ENCODE data around the gene LMNA. TPM values are rescaled to one million over a fixed set of nuclear protein-coding genes. Genes with fewer than 3 reads are reported as not detected.

LMNA gene
- total and polyA plus RNA-seq, 4 donors = 60.4 to 160 (median 97.2) TPM

- TF ChIP-seq REST (IDR thresholded peaks at IDR 0.05) (no peak), RAD21 (IDR thresholded peaks at IDR 0.05) (no peak), ATF3 (IDR thresholded peaks at IDR 0.05) (no peak), SP1 (IDR thresholded peaks at IDR 0.05) (no peak), FOXA1 (IDR thresholded peaks at IDR 0.05) (no peak), JUND (IDR thresholded peaks at IDR 0.05) (no peak), TAF1 (conservative IDR thresholded peaks at IDR 0.05) (no peak), HNF4G (IDR thresholded peaks at IDR 0.05) (no peak)
Observed at GRCh38 chr1:156163712-156164111, 49.2 kb downstream of the LMNA start (continued).

GRCh38 chr1:156164125-156164831 lies 49.8 kb downstream of the LMNA start:
- Histone ChIP-seq H3K9ac (ENCODE audit: low read depth in 1 of 2, low read length in 2 of 2) (no peak overlapping the region), H3K4me3 (ENCODE audit: low read depth in 1 of 3, low read length in 3 of 3) (no peak overlapping the region), H3K4me1 (ENCODE audit: control insufficient read depth in 4 of 4, insufficient read depth in 4 of 4, low read length in 3 of 4) (no peaks in the 10 kb centered on the region), H3K9me3 (ENCODE audit: control insufficient read depth in 4 of 4, low read length in 3 of 4) (no peaks in the 10 kb centered on the region), H3K27me3 (ENCODE audit: control insufficient read depth in 4 of 4, insufficient read depth in 4 of 4, low read length in 3 of 4) (no peaks in the 10 kb centered on the region), H3K27ac (ENCODE audit: low read depth in 1 of 2, low read length in 2 of 2) (no peak overlapping the region), H3K36me3 (ENCODE audit: control insufficient read depth in 4 of 4, insufficient read depth in 3 of 4, low read depth in 1 of 4, low read length in 3 of 4) (no peaks in the 10 kb centered on the region)
- no peak for DNase-seq (ENCODE audit: low spot score)
- 84% methylated on average over 6 of the region's 6 CpGs for WGBS
- TF ChIP-seq SP1 (IDR thresholded peaks at IDR 0.05) = no peak
- TF ChIP-seq MAX (IDR thresholded peaks at IDR 0.05) = no peak
- TF ChIP-seq HNF4A (conservative IDR thresholded peaks at IDR 0.05) = no peak

- no peaks in the 10 kb centered on the region for H3K4me1 ChIP-seq (ENCODE audit: control insufficient read depth in 4 of 4, insufficient read depth in 4 of 4, low read length in 3 of 4)
- no peaks in the 10 kb centered on the region for H3K27me3 ChIP-seq (ENCODE audit: control insufficient read depth in 4 of 4, insufficient read depth in 4 of 4, low read length in 3 of 4)
- H3K36me3 ChIP-seq (ENCODE audit: control insufficient read depth in 4 of 4, insufficient read depth in 3 of 4, low read depth in 1 of 4, low read length in 3 of 4) = no peaks in the 10 kb centered on the region
- no peak overlapping the region for H3K4me3 ChIP-seq (ENCODE audit: low read depth in 1 of 3, low read length in 3 of 3)
- TF ChIP-seq ATF3 (IDR thresholded peaks at IDR 0.05) (no peak), HNF4A (conservative IDR thresholded peaks at IDR 0.05) (no peak), GABPA (IDR thresholded peaks at IDR 0.05 in 1 of 2, conservative IDR thresholded peaks at IDR 0.05 in 1 of 2) (no peak), HNF4G (IDR thresholded peaks at IDR 0.05) (no peak), EGR1 (IDR thresholded peaks at IDR 0.05; ENCODE audit: low read depth in 2 of 2) (no peak), RXRA (IDR thresholded peaks at IDR 0.05) (no peak), TAF1 (conservative IDR thresholded peaks at IDR 0.05) (no peak), YY1 (IDR thresholded peaks at IDR 0.05) (no peak), REST (IDR thresholded peaks at IDR 0.05) (no peak), JUND (IDR thresholded peaks at IDR 0.05) (no peak), NR2F2 (IDR thresholded peaks at IDR 0.05) (no peak), FOXA2 (IDR thresholded peaks at IDR 0.05) (no peak), MAX (IDR thresholded peaks at IDR 0.05) (no peak), FOXA1 (IDR thresholded peaks at IDR 0.05) (no peak), SP1 (IDR thresholded peaks at IDR 0.05) (no peak)
- TF ChIP-seq, protein P1, sequence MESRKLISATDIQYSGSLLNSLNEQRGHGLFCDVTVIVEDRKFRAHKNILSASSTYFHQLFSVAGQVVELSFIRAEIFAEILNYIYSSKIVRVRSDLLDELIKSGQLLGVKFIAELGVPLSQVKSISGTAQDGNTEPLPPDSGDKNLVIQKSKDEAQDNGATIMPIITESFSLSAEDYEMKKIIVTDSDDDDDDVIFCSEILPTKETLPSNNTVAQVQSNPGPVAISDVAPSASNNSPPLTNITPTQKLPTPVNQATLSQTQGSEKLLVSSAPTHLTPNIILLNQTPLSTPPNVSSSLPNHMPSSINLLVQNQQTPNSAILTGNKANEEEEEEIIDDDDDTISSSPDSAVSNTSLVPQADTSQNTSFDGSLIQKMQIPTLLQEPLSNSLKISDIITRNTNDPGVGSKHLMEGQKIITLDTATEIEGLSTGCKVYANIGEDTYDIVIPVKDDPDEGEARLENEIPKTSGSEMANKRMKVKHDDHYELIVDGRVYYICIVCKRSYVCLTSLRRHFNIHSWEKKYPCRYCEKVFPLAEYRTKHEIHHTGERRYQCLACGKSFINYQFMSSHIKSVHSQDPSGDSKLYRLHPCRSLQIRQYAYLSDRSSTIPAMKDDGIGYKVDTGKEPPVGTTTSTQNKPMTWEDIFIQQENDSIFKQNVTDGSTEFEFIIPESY (IDR thresholded peaks at IDR 0.05) = no peak
- H3K9ac ChIP-seq (ENCODE audit: low read depth in 1 of 2, low read length in 2 of 2) = no peak overlapping the region
- no peaks in the 10 kb centered on the region for H3K9me3 ChIP-seq (ENCODE audit: control insufficient read depth in 4 of 4, low read length in 3 of 4)
- WGBS = 56% methylated on average over 2 of the region's 2 CpGs
- no peak for DNase-seq (ENCODE audit: low spot score)
- H3K27ac ChIP-seq (ENCODE audit: low read depth in 1 of 2, low read length in 2 of 2) = no peak overlapping the region
Observed at GRCh38 chr1:156165083-156165482, 50.6 kb downstream of the LMNA start.

Data from liver (tissue), 9 donors.